HG02970 (cell line): Measurements from ENCODE around the gene GJC1.

Experiments
- ATAC-seq: cut with Tn5 transposase; IDR thresholded peaks from one replicate; pipeline ENCODE4 v1.9.1; 2021; ENCODE audit warnings: mild to moderate bottlenecking, moderate library complexity, moderate number of reproducible peaks; ENCODE audit not compliant: unreplicated experiment, low FRiP score

Gene GJC1

GRCh38 chr17:44779211-44780025 is 50.7 kb downstream of the GJC1 start:
- no peak for ATAC-seq

GRCh38 chr17:44778656-44779210 is 51.4 kb downstream of the GJC1 start:
- no peak for ATAC-seq

- no peak for ATAC-seq
Observed at GRCh38 chr17:44777394-44778348, 52.4 kb downstream of the GJC1 start.

- no peak for ATAC-seq
Observed at GRCh38 chr17:44776628-44777393, 53.3 kb downstream of the GJC1 start.

GRCh38 chr17:44775838-44776621 is 54.1 kb downstream of the GJC1 start:
- peak; percentile 4 for ATAC-seq

GRCh38 chr17:44775136-44775837 is 54.8 kb downstream of the GJC1 start:
- ATAC-seq = peak; percentile 68

- ATAC-seq = no peak
Observed at GRCh38 chr17:44774271-44775135, 55.6 kb downstream of the GJC1 start.

- no peak for ATAC-seq
Observed at GRCh38 chr17:44773140-44773539, 56.9 kb downstream of the GJC1 start.

- ATAC-seq = no peak
Observed at GRCh38 chr17:44772308-44773045, 57.6 kb downstream of the GJC1 start.

- ATAC-seq = no peak
Observed at GRCh38 chr17:44770166-44770925, 59.7 kb downstream of the GJC1 start.

GRCh38 chr17:44769647-44770084 is 60.4 kb downstream of the GJC1 start:
- no peak for ATAC-seq

- no peak for ATAC-seq
Observed at GRCh38 chr17:44769230-44769629, 60.9 kb downstream of the GJC1 start.

GRCh38 chr17:44768505-44769142 is 61.5 kb downstream of the GJC1 start:
- no peak for ATAC-seq

GRCh38 chr17:44767493-44767892 is 62.6 kb downstream of the GJC1 start:
- ATAC-seq = no peak

- no peak for ATAC-seq
Observed at GRCh38 chr17:44766409-44767038, 63.6 kb downstream of the GJC1 start.

- no peak for ATAC-seq
Observed at GRCh38 chr17:44765965-44766364, 64.1 kb downstream of the GJC1 start.
